ENCODE results near the gene MFN2.

Gene MFN2

GRCh38 chr1:12057940-12058687 lies 77.9 kb downstream of the MFN2 start:
- Histone ChIP-seq H3K9me3 (ENCODE audit: control insufficient read depth, low read length) (no peaks in the 10 kb centered on the region), H3K4me3 (ENCODE audit: insufficient read depth, low read depth, low read length) (no peak overlapping the region)
- 93 to 94% methylated on average over 4 of the region's 4 CpGs for WGBS, 2 experiments

GRCh38 chr1:12059226-12059625 lies 79.0 kb downstream of the MFN2 start:
- peaks cover 8% of the 10 kb centered on the region for H3K4me1 ChIP-seq (ENCODE audit: control insufficient read depth, insufficient read depth, low read length)
- H3K9me3 ChIP-seq (ENCODE audit: control insufficient read depth, low read length), result no peaks in the 10 kb centered on the region
- H3K27me3 ChIP-seq (ENCODE audit: control insufficient read depth, insufficient read depth, low read length, poor library complexity, severe bottlenecking), result peaks cover 30% of the 10 kb centered on the region
- no peak overlapping the region for H3K4me3 ChIP-seq (ENCODE audit: insufficient read depth, low read depth, low read length)
- WGBS, 2 experiments, result 88 to 89% methylated on average over 3 of the region's 3 CpGs
- no peaks in the 10 kb centered on the region for H3K36me3 ChIP-seq (ENCODE audit: control insufficient read depth, insufficient read depth, low read length)
- no peak overlapping the region for H3K27ac ChIP-seq (ENCODE audit: insufficient read depth, low read depth, low read length, poor library complexity, severe bottlenecking)

More at GRCh38 chr1:12057940-12058687, 77.9 kb downstream of the MFN2 start:
- no peaks in the 10 kb centered on the region for H3K36me3 ChIP-seq (ENCODE audit: control insufficient read depth, insufficient read depth, low read length)
- no peak overlapping the region for H3K27ac ChIP-seq (ENCODE audit: insufficient read depth, low read depth, low read length, poor library complexity, severe bottlenecking)
- peaks cover 19% of the 10 kb centered on the region for H3K27me3 ChIP-seq (ENCODE audit: control insufficient read depth, insufficient read depth, low read length, poor library complexity, severe bottlenecking)
- H3K4me1 ChIP-seq (ENCODE audit: control insufficient read depth, insufficient read depth, low read length), result no peaks in the 10 kb centered on the region

GRCh38 chr1:12059722-12060464 lies 79.6 kb downstream of the MFN2 start:
- peaks cover 37% of the 10 kb centered on the region for H3K27me3 ChIP-seq (ENCODE audit: control insufficient read depth, insufficient read depth, low read length, poor library complexity, severe bottlenecking)
- WGBS, 2 experiments, result 71 to 72% methylated on average over 7 of the region's 7 CpGs
- no peak overlapping the region for H3K4me3 ChIP-seq (ENCODE audit: insufficient read depth, low read depth, low read length)
- no peak overlapping the region for H3K27ac ChIP-seq (ENCODE audit: insufficient read depth, low read depth, low read length, poor library complexity, severe bottlenecking)
- no peaks in the 10 kb centered on the region for H3K36me3 ChIP-seq (ENCODE audit: control insufficient read depth, insufficient read depth, low read length)
- H3K4me1 ChIP-seq (ENCODE audit: control insufficient read depth, insufficient read depth, low read length), result peaks cover 8% of the 10 kb centered on the region
- H3K9me3 ChIP-seq (ENCODE audit: control insufficient read depth, low read length), result no peaks in the 10 kb centered on the region

- peaks cover 39% of the 10 kb centered on the region for H3K27me3 ChIP-seq (ENCODE audit: control insufficient read depth, insufficient read depth, low read length, poor library complexity, severe bottlenecking)
- H3K9me3 ChIP-seq (ENCODE audit: control insufficient read depth, low read length), result no peaks in the 10 kb centered on the region
- WGBS, 2 experiments, result 93% methylated on average over 2 of the region's 3 CpGs; no CpG with 5 or more reads in 1 of the 2 experiments
- H3K4me1 ChIP-seq (ENCODE audit: control insufficient read depth, insufficient read depth, low read length), result peaks cover 8% of the 10 kb centered on the region
- no peaks in the 10 kb centered on the region for H3K36me3 ChIP-seq (ENCODE audit: control insufficient read depth, insufficient read depth, low read length)
- no peak overlapping the region for H3K27ac ChIP-seq (ENCODE audit: insufficient read depth, low read depth, low read length, poor library complexity, severe bottlenecking)
- H3K4me3 ChIP-seq (ENCODE audit: insufficient read depth, low read depth, low read length), result no peak overlapping the region
Measured at GRCh38 chr1:12060500-12060899, 80.3 kb downstream of the MFN2 start.

Measured in ectodermal cell (in vitro differentiated cells).